Panc1 (cell line): ENCODE data around the gene EPX. TPM values are rescaled to one million over a fixed set of nuclear protein-coding genes. Genes with fewer than 3 reads are reported as not detected.

Experiments
- ATAC-seq: fragments of 200-7000 bp; cut with Tn5 transposase; 2 replicates; pipeline ENCODE4 v1.9.1; 2020; ENCODE audit warnings: mild to moderate bottlenecking, moderate library complexity
- BruUV-seq: library from RNA; stranded (reverse); fragments of 400-500 nt; replicated peaks from 2 replicates; lab custom pipeline; 2021; lab: Mats Ljungman, UMichigan
- CTCF ChIA-PET: fragments of 300-600 bp; sonication (Branson Sonifier 250); formaldehyde crosslinking; loops from one replicate; lab custom pipeline; 2022; ENCODE audit warnings: antibody characterized with exemption; lab: Charles Lee
- POLR2A ChIA-PET: fragments of 300-600 bp; sonication (Branson Sonifier 250); formaldehyde crosslinking; loops from one replicate; lab custom pipeline; 2022; ENCODE audit warnings: antibody characterized with exemption; lab: Charles Lee
- DNase-seq: peaks from one replicate; pipeline ENCODE4 v3.0.0-alpha.2; 2010; ENCODE audit warnings: low read depth, low spot score
- H3K27ac ChIP-seq: 2 replicates; pipeline ENCODE4 v1.5.1; 2011; ENCODE audit warnings: mild to moderate bottlenecking, low read length, inconsistent platforms
- H3K27me3 ChIP-seq: fragments of 200-500 bp; sonication (Bioruptor generic); 2 replicates; pipeline ENCODE4 v1.6.0; 2014; ENCODE audit warnings: low read length, inconsistent platforms; ENCODE audit not compliant: control insufficient read depth, insufficient read depth
- H3K36me3 ChIP-seq: fragments of 200-500 bp; sonication (Bioruptor generic); 2 replicates; pipeline ENCODE4 v1.5.1; 2014; ENCODE audit warnings: inconsistent platforms, mild to moderate bottlenecking, low read length, moderate library complexity; ENCODE audit not compliant: control insufficient read depth, insufficient read depth
- H3K4me1 ChIP-seq: 2 replicates; pipeline ENCODE4 v1.5.1; 2011; ENCODE audit warnings: inconsistent platforms, mild to moderate bottlenecking, low read length, moderate library complexity; ENCODE audit not compliant: control insufficient read depth, insufficient read depth
- H3K4me3 ChIP-seq, 2 experiments: 2 replicates each; pipeline ENCODE4 v1.5.1; 2011 to 2012; ENCODE audit warnings: low read depth in 2 of 2, low read length in 2 of 2, mild to moderate bottlenecking in 2 of 2, inconsistent platforms in 1 of 2, moderate library complexity in 1 of 2
- H3K9me3 ChIP-seq: fragments of 200-500 bp; sonication (Bioruptor generic); 2 replicates; pipeline ENCODE4 v1.5.1; 2014; ENCODE audit warnings: low read depth, mild to moderate bottlenecking, inconsistent platforms, low read length, moderate library complexity; ENCODE audit not compliant: control insufficient read depth, insufficient read depth
- CTCF ChIP-seq: fragments of 450-650 bp; IDR thresholded peaks from 2 replicates; pipeline ENCODE4 v1.5.1; 2017; ENCODE audit warnings: mild to moderate bottlenecking
- POLR2AphosphoS5 ChIP-seq: IDR thresholded peaks from 2 replicates; pipeline ENCODE4 v1.6.1; 2012; ENCODE audit warnings: mild to moderate bottlenecking, low read depth, low read length, moderate library complexity
- SIN3A ChIP-seq: IDR thresholded peaks from 2 replicates; pipeline ENCODE4 v1.6.1; 2012; ENCODE audit warnings: low read depth, mild to moderate bottlenecking, low read length, moderate library complexity, borderline replicate concordance; ENCODE audit not compliant: insufficient read depth
- TCF7L2 ChIP-seq: IDR thresholded peaks from 2 replicates; pipeline ENCODE4 v1.6.1; 2011; ENCODE audit warnings: mild to moderate bottlenecking, low read depth, low read length, inconsistent platforms
- in situ Hi-C: cut with HindIII; loops from 2 replicates; pipeline ENCODE4 v1.10.0; 2016; ENCODE audit warnings: low sequenced_read_pairs, low pct_unique_long_range_greater_than_20kb
- intact Hi-C: fragments of 100-400 bp; cut with micrococcal nuclease; formaldehyde crosslinking; loops from one replicate; pipeline ENCODE4 v1.10.0; 2022; ENCODE audit not compliant: unreplicated experiment
- total RNA-seq: library from RNA; stranded (reverse); gene quantifications from one replicate; pipeline ENCODE4 v1.2.1, GENCODE V29; 2021; ENCODE audit not compliant: unreplicated experiment
- TF ChIP-seq, protein P1 (sequence below), 2 experiments: IDR thresholded peaks; 2 replicates each; pipeline ENCODE4 v1.6.1; 2011 to 2012; ENCODE audit warnings: low read depth in 2 of 2, control low read depth in 1 of 2, low read length in 1 of 2, mild to moderate bottlenecking in 1 of 2, moderate library complexity in 1 of 2; ENCODE audit not compliant: insufficient read depth in 1 of 2

The EPX gene
- total RNA-seq, 1 experiment from 2014 or later, result not detected

DNA sequence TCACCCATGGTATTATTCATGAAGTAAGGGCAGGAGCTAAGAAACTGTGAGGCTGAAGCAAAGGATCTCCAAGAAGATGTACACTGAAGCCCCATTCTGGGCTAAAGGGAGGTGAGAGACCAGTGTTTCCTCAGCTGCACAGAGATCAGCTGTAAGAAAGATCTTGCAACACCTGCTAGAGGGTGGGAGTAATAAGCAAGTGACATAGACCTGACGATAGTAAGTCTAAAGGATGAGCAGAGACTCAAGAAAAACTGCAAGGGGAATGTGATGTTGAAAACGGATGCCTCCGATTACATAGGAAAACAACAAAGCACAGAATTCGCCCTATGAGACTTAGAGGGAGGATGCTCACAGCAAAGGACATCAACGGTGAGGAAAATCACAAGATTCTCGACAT lies 25.8 kb upstream of the EPX start, which contains the start of gene OR4D2:
Gene OR4D2 (plus strand): TSS at position 301 of the 400 bp plus-strand sequence. CDS start 2,674 bp downstream, outside the sequence.
- in situ Hi-C loops, result no loop called here
- TF ChIP-seq SIN3A, result no peak
- TF ChIP-seq TCF7L2, result no peak
- TF ChIP-seq, protein P1, sequence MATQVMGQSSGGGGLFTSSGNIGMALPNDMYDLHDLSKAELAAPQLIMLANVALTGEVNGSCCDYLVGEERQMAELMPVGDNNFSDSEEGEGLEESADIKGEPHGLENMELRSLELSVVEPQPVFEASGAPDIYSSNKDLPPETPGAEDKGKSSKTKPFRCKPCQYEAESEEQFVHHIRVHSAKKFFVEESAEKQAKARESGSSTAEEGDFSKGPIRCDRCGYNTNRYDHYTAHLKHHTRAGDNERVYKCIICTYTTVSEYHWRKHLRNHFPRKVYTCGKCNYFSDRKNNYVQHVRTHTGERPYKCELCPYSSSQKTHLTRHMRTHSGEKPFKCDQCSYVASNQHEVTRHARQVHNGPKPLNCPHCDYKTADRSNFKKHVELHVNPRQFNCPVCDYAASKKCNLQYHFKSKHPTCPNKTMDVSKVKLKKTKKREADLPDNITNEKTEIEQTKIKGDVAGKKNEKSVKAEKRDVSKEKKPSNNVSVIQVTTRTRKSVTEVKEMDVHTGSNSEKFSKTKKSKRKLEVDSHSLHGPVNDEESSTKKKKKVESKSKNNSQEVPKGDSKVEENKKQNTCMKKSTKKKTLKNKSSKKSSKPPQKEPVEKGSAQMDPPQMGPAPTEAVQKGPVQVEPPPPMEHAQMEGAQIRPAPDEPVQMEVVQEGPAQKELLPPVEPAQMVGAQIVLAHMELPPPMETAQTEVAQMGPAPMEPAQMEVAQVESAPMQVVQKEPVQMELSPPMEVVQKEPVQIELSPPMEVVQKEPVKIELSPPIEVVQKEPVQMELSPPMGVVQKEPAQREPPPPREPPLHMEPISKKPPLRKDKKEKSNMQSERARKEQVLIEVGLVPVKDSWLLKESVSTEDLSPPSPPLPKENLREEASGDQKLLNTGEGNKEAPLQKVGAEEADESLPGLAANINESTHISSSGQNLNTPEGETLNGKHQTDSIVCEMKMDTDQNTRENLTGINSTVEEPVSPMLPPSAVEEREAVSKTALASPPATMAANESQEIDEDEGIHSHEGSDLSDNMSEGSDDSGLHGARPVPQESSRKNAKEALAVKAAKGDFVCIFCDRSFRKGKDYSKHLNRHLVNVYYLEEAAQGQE (IDR thresholded peaks at IDR 0.05; ENCODE audit: insufficient read depth in 1 of 2, low read depth in 2 of 2, low read length in 1 of 2), result no peak
- no peak for TF ChIP-seq CTCF
- TF ChIP-seq POLR2AphosphoS5, result no peak
- H3K9me3 ChIP-seq, result no peaks in the 10 kb centered on the region
- H3K27me3 ChIP-seq, result peaks cover 70% of the 10 kb centered on the region
- no peaks in the 10 kb centered on the region for H3K4me1 ChIP-seq
- no peaks in the 10 kb centered on the region for H3K36me3 ChIP-seq
- DNase-seq (no peak), ATAC-seq (no peak)
- BruUV-seq, result no TSS peak
- H3K4me3 ChIP-seq, result no peak within 1 kb of the TSS
- intact Hi-C loops, result no loop called here
- POLR2A ChIA-PET, result no interaction called here
- no peak within 1 kb of the TSS for H3K27ac ChIP-seq
- CTCF ChIA-PET, result no interaction called here

DNA sequence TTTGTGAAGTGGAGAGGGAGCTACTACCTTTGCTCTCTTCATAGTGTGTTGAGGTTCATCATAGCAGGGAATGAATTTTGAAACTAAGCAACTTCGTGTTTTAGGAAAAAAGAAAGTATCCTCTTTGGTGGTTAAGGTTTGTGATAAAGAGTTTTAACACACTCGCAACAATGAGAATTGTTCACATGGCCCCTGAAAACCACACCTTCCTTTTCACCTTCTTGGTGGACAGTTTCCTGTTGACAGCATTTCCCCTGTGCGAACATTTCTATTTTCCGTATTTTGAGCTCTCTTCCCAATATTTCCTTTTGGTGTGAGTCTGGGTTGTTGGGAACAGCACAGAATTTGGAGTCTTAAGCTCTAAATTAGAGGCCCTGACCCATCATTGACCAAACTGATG lies 21.9 kb upstream of the EPX start:
- no TSS peak for BruUV-seq
- intact Hi-C loops, result no loop called here
- H3K27me3 ChIP-seq, result peaks cover 53% of the 10 kb centered on the region
- no peak overlapping the region for H3K27ac ChIP-seq
- POLR2A ChIA-PET, result no interaction called here
- no peak for DNase-seq
- ATAC-seq, result no peak
- no peaks in the 10 kb centered on the region for H3K36me3 ChIP-seq
- H3K9me3 ChIP-seq, result no peaks in the 10 kb centered on the region
- H3K4me1 ChIP-seq, result no peaks in the 10 kb centered on the region
- CTCF ChIA-PET, result interaction anchor here (0.6 kb wide), 1 partner anchor 49 kb away, joined by 5 read pairs; no protein-coding TSS in a partner anchor
- in situ Hi-C loops, result no loop called here
- TF ChIP-seq CTCF (no peak), POLR2AphosphoS5 (no peak), SIN3A (no peak), TCF7L2 (no peak)
- TF ChIP-seq, protein P1 (IDR thresholded peaks at IDR 0.05; ENCODE audit: insufficient read depth in 1 of 2, low read depth in 2 of 2, low read length in 1 of 2), result no peak
- no peak overlapping the region for H3K4me3 ChIP-seq
